Astrocyte (in vitro differentiated cells and primary cell): ENCODE data around the gene HNF1B. TPM values are rescaled to one million over a fixed set of nuclear protein-coding genes. Genes with fewer than 3 reads are reported as not detected.
A peak's percentile ranks its signal among the peaks of the same experiment; 100 is the strongest.

Experiments
- DNase-seq: peaks from one replicate; pipeline ENCODE4 v3.0.0-alpha.2; 2010; ENCODE audit warnings: low read depth
- FAIRE-seq: peaks from 2 replicates; lab custom pipeline; 2011; peaks lifted over from hg19 to GRCh38; lab: Jason Lieb, UNC
- H2AFZ ChIP-seq: 2 replicates; pipeline ENCODE4 v1.6.0; 2012; ENCODE audit warnings: low read depth, low read length, inconsistent platforms
- H3K27ac ChIP-seq: 2 replicates; pipeline ENCODE4 v1.5.1; 2011; ENCODE audit warnings: low read depth, low read length, inconsistent platforms
- H3K27me3 ChIP-seq: 2 replicates; pipeline ENCODE4 v1.6.0; 2011; ENCODE audit warnings: low read length, inconsistent platforms; ENCODE audit not compliant: insufficient read depth
- H3K36me3 ChIP-seq: 2 replicates; pipeline ENCODE4 v1.5.1; 2011; ENCODE audit warnings: low read length, inconsistent platforms; ENCODE audit not compliant: insufficient read depth
- H3K4me1 ChIP-seq: 2 replicates; pipeline ENCODE4 v1.5.1; 2011; ENCODE audit warnings: low read length, inconsistent platforms; ENCODE audit not compliant: insufficient read depth
- H3K4me2 ChIP-seq: 2 replicates; pipeline ENCODE4 v1.6.0; 2012; ENCODE audit warnings: low read length, inconsistent platforms
- H3K4me3 ChIP-seq: 2 replicates; pipeline ENCODE4 v1.5.1; 2011; ENCODE audit warnings: low read depth, mild to moderate bottlenecking, low read length, inconsistent platforms; ENCODE audit not compliant: insufficient read depth
- H3K79me2 ChIP-seq: 2 replicates; pipeline ENCODE4 v1.6.0; 2012; ENCODE audit warnings: mild to moderate bottlenecking, low read length, inconsistent platforms; ENCODE audit not compliant: insufficient read depth
- H3K9ac ChIP-seq: 2 replicates; pipeline ENCODE4 v1.6.0; 2012; ENCODE audit warnings: mild to moderate bottlenecking, low read length, inconsistent platforms
- H3K9me3 ChIP-seq: 2 replicates; pipeline ENCODE4 v1.5.1; 2012; ENCODE audit warnings: low read depth, mild to moderate bottlenecking, low read length, inconsistent platforms; ENCODE audit not compliant: insufficient read depth
- H4K20me1 ChIP-seq: 2 replicates; pipeline ENCODE4 v1.6.0; 2012; ENCODE audit warnings: low read length, inconsistent platforms; ENCODE audit not compliant: insufficient read depth
- H3K27ac Mint-ChIP-seq: one replicate; pipeline ENCODE4 v1.8.0; 2021; ENCODE audit warnings: mild to moderate bottlenecking, mixed read lengths; ENCODE audit not compliant: unreplicated experiment
- H3K27me3 Mint-ChIP-seq: one replicate; pipeline ENCODE4 v1.8.0; 2021; ENCODE audit warnings: low read depth, mixed read lengths; ENCODE audit not compliant: unreplicated experiment
- H3K36me3 Mint-ChIP-seq: one replicate; pipeline ENCODE4 v1.8.0; 2021; ENCODE audit warnings: low read depth, mixed read lengths; ENCODE audit not compliant: unreplicated experiment
- H3K4me1 Mint-ChIP-seq: one replicate; pipeline ENCODE4 v1.8.0; 2021; ENCODE audit warnings: low read depth, mixed read lengths; ENCODE audit not compliant: unreplicated experiment
- H3K4me3 Mint-ChIP-seq: one replicate; pipeline ENCODE4 v1.8.0; 2021; ENCODE audit warnings: mild to moderate bottlenecking, moderate library complexity, mixed read lengths; ENCODE audit not compliant: unreplicated experiment
- H3K9me3 Mint-ChIP-seq: one replicate; pipeline ENCODE4 v1.8.0; 2021; ENCODE audit warnings: mild to moderate bottlenecking, mixed read lengths; ENCODE audit not compliant: unreplicated experiment
- CTCF ChIP-seq: IDR thresholded peaks from 2 replicates; pipeline ENCODE4 v1.5.1; 2011; ENCODE audit warnings: low read depth, mild to moderate bottlenecking, inconsistent platforms, low read length, moderate library complexity; ENCODE audit not compliant: insufficient read depth
- EZH2 ChIP-seq: IDR thresholded peaks from 2 replicates; pipeline ENCODE4 v1.6.1; 2012; ENCODE audit warnings: mild to moderate bottlenecking, low read length, inconsistent platforms; ENCODE audit not compliant: insufficient read depth
- total RNA-seq: library from RNA; stranded (reverse); gene quantifications from 2 replicates; pipeline ENCODE4 v1.2.1, GENCODE V29; 2021

The HNF1B gene
- total RNA-seq, 1 donor from 2014 or later: 15.6 TPM

GRCh38 chr17:37647856-37648255 is 97.0 kb downstream of the HNF1B start:
- no peak overlapping the region for H3K9ac ChIP-seq
- H4K20me1 ChIP-seq: no peaks in the 10 kb centered on the region
- Mint-ChIP-seq H3K4me1 (peaks cover 19% of the 10 kb centered on the region), H3K27me3 (peaks cover 4% of the 10 kb centered on the region), H3K36me3 (no peaks in the 10 kb centered on the region), H3K9me3 (no peaks in the 10 kb centered on the region), H3K27ac (peak overlapping the region; percentile 43), H3K4me3 (no peak overlapping the region)
- peaks cover 5% of the 10 kb centered on the region for H3K79me2 ChIP-seq
- no peaks in the 10 kb centered on the region for H3K9me3 ChIP-seq
- H3K27me3 ChIP-seq: no peaks in the 10 kb centered on the region
- no peak for FAIRE-seq
- peak overlapping the region; percentile 74 for H3K4me2 ChIP-seq
- no peak overlapping the region for H2AFZ ChIP-seq
- no peak for TF ChIP-seq CTCF
- no peak for DNase-seq
- no peak overlapping the region for H3K4me3 ChIP-seq
- peaks cover 17% of the 10 kb centered on the region for H3K4me1 ChIP-seq
- H3K27ac ChIP-seq: no peak overlapping the region
- H3K36me3 ChIP-seq: no peaks in the 10 kb centered on the region

- peaks cover 4% of the 10 kb centered on the region for H3K36me3 ChIP-seq
- peaks cover 12% of the 10 kb centered on the region for H4K20me1 ChIP-seq
- no peak for FAIRE-seq
- peak overlapping the region; percentile 95 for H3K27ac Mint-ChIP-seq
- H3K4me3 Mint-ChIP-seq: peak overlapping the region; percentile 95
- H3K9me3 Mint-ChIP-seq: no peaks in the 10 kb centered on the region
- H3K4me1 Mint-ChIP-seq: peaks cover 25% of the 10 kb centered on the region
- H3K9me3 ChIP-seq: no peaks in the 10 kb centered on the region
- peak overlapping the region; percentile 86 for H3K4me2 ChIP-seq
- no peak for TF ChIP-seq CTCF
- TF ChIP-seq EZH2: no peak
- peak overlapping the region; percentile 94 for H3K4me3 ChIP-seq
- H3K27ac ChIP-seq: peak overlapping the region; percentile 94
- H2AFZ ChIP-seq: no peak overlapping the region
- H3K36me3 Mint-ChIP-seq: peaks cover 2% of the 10 kb centered on the region
- peak overlapping the region; percentile 95 for H3K9ac ChIP-seq
- H3K4me1 ChIP-seq: peaks cover 20% of the 10 kb centered on the region
- peaks cover 4% of the 10 kb centered on the region for H3K27me3 Mint-ChIP-seq
- peak; percentile 25 for DNase-seq
- H3K27me3 ChIP-seq: no peaks in the 10 kb centered on the region
- H3K79me2 ChIP-seq: peaks cover 43% of the 10 kb centered on the region
These were observed 101.0 kb downstream of the HNF1B start for GRCh38 chr17:37643869-37644268.

GRCh38 chr17:37643118-37643766 is 101.6 kb downstream of the HNF1B start, which contains the start of gene DDX52:
TSS of gene DDX52 (minus strand) at chr17:37643446. CDS start at chr17:37643420, 26 bp downstream.
- peaks cover 4% of the 10 kb centered on the region for H3K27me3 Mint-ChIP-seq
- H3K36me3 ChIP-seq: peaks cover 6% of the 10 kb centered on the region

More at GRCh38 chr17:37643118-37643766, 101.6 kb downstream of the HNF1B start, which contains the start of gene DDX52:
- peak within 1 kb of the TSS; percentile 76 for H2AFZ ChIP-seq
- no peaks in the 10 kb centered on the region for H3K27me3 ChIP-seq
- H4K20me1 ChIP-seq: peaks cover 12% of the 10 kb centered on the region
- H3K9ac ChIP-seq: peak within 1 kb of the TSS; percentile 95
- FAIRE-seq (no peak), DNase-seq (peak; percentile 68)
- peak within 1 kb of the TSS; percentile 94 for H3K4me3 ChIP-seq
- no peaks in the 10 kb centered on the region for H3K9me3 ChIP-seq
- H3K4me1 ChIP-seq: peaks cover 14% of the 10 kb centered on the region
- peaks cover 46% of the 10 kb centered on the region for H3K79me2 ChIP-seq
- H3K36me3 Mint-ChIP-seq: peaks cover 4% of the 10 kb centered on the region
- peak within 1 kb of the TSS; percentile 95 for H3K27ac Mint-ChIP-seq
- no peak for TF ChIP-seq EZH2
- no peak for TF ChIP-seq CTCF
- H3K27ac ChIP-seq: peak within 1 kb of the TSS; percentile 94
- no peaks in the 10 kb centered on the region for H3K9me3 Mint-ChIP-seq
- peaks cover 19% of the 10 kb centered on the region for H3K4me1 Mint-ChIP-seq
- H3K4me2 ChIP-seq: peak within 1 kb of the TSS; percentile 86
- peak within 1 kb of the TSS; percentile 95 for H3K4me3 Mint-ChIP-seq
